Fibroblast of lung (primary cell): ENCODE results near the gene TASP1. TPM values are rescaled to one million over a fixed set of nuclear protein-coding genes. Genes with fewer than 3 reads are reported as not detected.

ENCODE experiments used
- DNase-seq, 2 donors: peaks; one replicate each; pipeline versions ENCODE4 v3.0.0 to v3.0.0-alpha.2; 2010; ENCODE audit warnings: low read depth in 2 of 2
- H2AFZ ChIP-seq: 2 replicates; pipeline ENCODE4 v1.5.1; 2012; ENCODE audit warnings: low read length, control low read depth, inconsistent platforms
- H3K27ac ChIP-seq: 2 replicates; pipeline ENCODE4 v1.5.1; 2011; ENCODE audit warnings: low read length, control low read depth; ENCODE audit not compliant: insufficient read depth
- H3K27me3 ChIP-seq: 2 replicates; pipeline ENCODE4 v1.5.1; 2011; ENCODE audit warnings: mild to moderate bottlenecking, low read length; ENCODE audit not compliant: control insufficient read depth, insufficient read depth
- H3K36me3 ChIP-seq: 2 replicates; pipeline ENCODE4 v1.5.1; 2011; ENCODE audit warnings: low read length; ENCODE audit not compliant: control insufficient read depth, insufficient read depth
- H3K4me1 ChIP-seq: 2 replicates; pipeline ENCODE4 v1.5.1; 2011; ENCODE audit warnings: low read length; ENCODE audit not compliant: control insufficient read depth, insufficient read depth; ENCODE audit errors: extremely low read depth
- H3K4me2 ChIP-seq: 2 replicates; pipeline ENCODE4 v1.5.1; 2011; ENCODE audit warnings: low read length, control low read depth; ENCODE audit not compliant: insufficient read depth; ENCODE audit errors: extremely low read depth
- H3K4me3 ChIP-seq, 4 experiments: fragments of 200-600 bp in 1 of 4; sonication (generic) in 1 of 4; replicated peaks in 1 of 4; 2 replicates each; pipeline ENCODE4 v1.5.1; 2011 to 2016; ENCODE audit warnings: low read length in 4 of 4, low read depth in 3 of 4, mild to moderate bottlenecking in 3 of 4, control low read depth in 2 of 4, inconsistent platforms in 1 of 4, mixed read lengths in 1 of 4; ENCODE audit not compliant: insufficient read depth in 1 of 4; ENCODE audit errors: control extremely low read depth in 1 of 4
- H3K79me2 ChIP-seq: 2 replicates; pipeline ENCODE4 v1.5.1; 2012; ENCODE audit warnings: mild to moderate bottlenecking, low read length, inconsistent platforms; ENCODE audit not compliant: control insufficient read depth, insufficient read depth
- H3K9ac ChIP-seq: 2 replicates; pipeline ENCODE4 v1.5.1; 2011; ENCODE audit warnings: mild to moderate bottlenecking, low read length, control low read depth; ENCODE audit not compliant: insufficient read depth
- H3K9me3 ChIP-seq: 2 replicates; pipeline ENCODE4 v1.5.1; 2012; ENCODE audit warnings: low read depth, low read length; ENCODE audit not compliant: control insufficient read depth, insufficient read depth
- H4K20me1 ChIP-seq: 2 replicates; pipeline ENCODE4 v1.5.1; 2011; ENCODE audit warnings: low read length; ENCODE audit not compliant: control insufficient read depth, insufficient read depth; ENCODE audit errors: extremely low read depth
- CTCF ChIP-seq, 2 donors: IDR thresholded peaks in 1 of 2; conservative IDR thresholded peaks in 1 of 2; 1 replicate in 1 of 2; 2 replicates in 1 of 2; pipeline ENCODE4 v1.5.1; 2011 to 2012; ENCODE audit warnings: low read length in 2 of 2, control low read depth in 1 of 2, inconsistent platforms in 1 of 2, low read depth in 1 of 2, mild to moderate bottlenecking in 1 of 2
- EZH2 ChIP-seq: IDR thresholded peaks from 2 replicates; pipeline ENCODE4 v1.5.1; 2012; ENCODE audit warnings: low read length, control low read depth, mild to moderate bottlenecking; ENCODE audit errors: missing control alignments
- polyA plus RNA-seq, 2 donors: library from polyadenylated mRNA; depleted of rRNA in 1 of 2; stranded (reverse) in 1 of 2; unstranded in 1 of 2; fragments of >200 nt; gene quantifications; 2 replicates each; pipeline ENCODE4 v1.2.1, GENCODE V29; 2011 to 2012; ENCODE audit warnings: missing spikeins in 1 of 2
- total RNA-seq: library from RNA; depleted of rRNA; stranded (reverse); fragments of >200 nt; gene quantifications from 2 replicates; pipeline ENCODE4 v1.2.1, GENCODE V29; 2014

The TASP1 gene
- total and polyA plus RNA-seq, 2 donors (not counting 1 experiment from before 2014, with no cell fraction given): 6.3 to 13.6 TPM

GRCh38 chr20:13574071-13574470, 64.7 kb downstream of the TASP1 start:
- Histone ChIP-seq H3K4me3 (no peak overlapping the region), H3K4me1 (no peaks in the 10 kb centered on the region), H3K9me3 (no peaks in the 10 kb centered on the region), H4K20me1 (no peaks in the 10 kb centered on the region), H3K27ac (no peak overlapping the region), H2AFZ (no peak overlapping the region), H3K36me3 (no peaks in the 10 kb centered on the region), H3K4me2 (no peak overlapping the region), H3K79me2 (no peaks in the 10 kb centered on the region), H3K9ac (no peak overlapping the region), H3K27me3 (no peaks in the 10 kb centered on the region)
- TF ChIP-seq CTCF (conservative IDR thresholded peaks at IDR 0.05 in 1 of 2, IDR thresholded peaks at IDR 0.05 in 1 of 2; ENCODE audit: low read depth in 1 of 2, low read length in 2 of 2) (no peak), EZH2 (no peak)
- DNase-seq: no peak

- Histone ChIP-seq H3K4me1 (no peaks in the 10 kb centered on the region), H3K79me2 (no peaks in the 10 kb centered on the region), H3K27ac (no peak overlapping the region), H4K20me1 (no peaks in the 10 kb centered on the region), H3K4me2 (no peak overlapping the region), H3K27me3 (no peaks in the 10 kb centered on the region), H3K9me3 (no peaks in the 10 kb centered on the region), H2AFZ (no peak overlapping the region), H3K36me3 (no peaks in the 10 kb centered on the region), H3K9ac (no peak overlapping the region), H3K4me3 (no peak overlapping the region)
- no peak for TF ChIP-seq EZH2
- no peak for TF ChIP-seq CTCF (conservative IDR thresholded peaks at IDR 0.05 in 1 of 2, IDR thresholded peaks at IDR 0.05 in 1 of 2; ENCODE audit: low read depth in 1 of 2, low read length in 2 of 2)
- DNase-seq: no peak
These were observed 67.1 kb downstream of the TASP1 start for GRCh38 chr20:13571662-13572061.

- Histone ChIP-seq H3K4me1 (no peaks in the 10 kb centered on the region), H3K4me3 (no peak overlapping the region), H3K27me3 (no peaks in the 10 kb centered on the region), H4K20me1 (no peaks in the 10 kb centered on the region), H3K36me3 (no peaks in the 10 kb centered on the region), H3K4me2 (no peak overlapping the region), H3K9ac (no peak overlapping the region), H3K79me2 (no peaks in the 10 kb centered on the region), H2AFZ (no peak overlapping the region), H3K9me3 (no peaks in the 10 kb centered on the region), H3K27ac (no peak overlapping the region)
- TF ChIP-seq EZH2 (no peak), CTCF (conservative IDR thresholded peaks at IDR 0.05 in 1 of 2, IDR thresholded peaks at IDR 0.05 in 1 of 2; ENCODE audit: low read depth in 1 of 2, low read length in 2 of 2) (no peak)
- no peak for DNase-seq
These were observed 71.1 kb downstream of the TASP1 start for GRCh38 chr20:13567663-13568062.
